A673 (cell line): ENCODE measurements around the gene SIX1. TPM values are rescaled to one million over a fixed set of nuclear protein-coding genes. Genes with fewer than 3 reads are reported as not detected.

Experiments
- BruUV-seq: library from RNA; stranded (reverse); fragments of 400-500 nt; replicated peaks from 2 replicates; lab custom pipeline; 2021; lab: Mats Ljungman, UMichigan
- CTCF ChIA-PET: fragments of 300-600 bp; sonication (Branson Sonifier 250); formaldehyde crosslinking; loops from one replicate; lab custom pipeline; 2022; ENCODE audit warnings: antibody characterized with exemption; lab: Charles Lee
- POLR2A ChIA-PET: fragments of 300-600 bp; sonication (Branson Sonifier 250); formaldehyde crosslinking; loops from one replicate; lab custom pipeline; 2022; ENCODE audit warnings: antibody characterized with exemption; ENCODE audit not compliant: low non-redundant PET; lab: Charles Lee
- DNase-seq: peaks from one replicate; pipeline ENCODE4 v3.0.0-alpha.2; 2015; ENCODE audit warnings: low spot score
- H3K27ac ChIP-seq: fragments of 200-600 bp; sonication (generic); 2 replicates; pipeline ENCODE4 v1.5.1; 2016; ENCODE audit warnings: mixed run types, low read depth, mild to moderate bottlenecking, mixed read lengths, antibody characterized with exemption, low read length; ENCODE audit not compliant: poor library complexity, severe bottlenecking
- H3K27me3 ChIP-seq: fragments of 200-600 bp; sonication (generic); replicated peaks from 2 replicates; pipeline ENCODE4 v1.6.1; 2017; ENCODE audit warnings: mixed run types, low read depth, mild to moderate bottlenecking, mixed read lengths, antibody characterized with exemption, low read length; ENCODE audit not compliant: insufficient read depth, poor library complexity
- H3K36me3 ChIP-seq: fragments of 200-600 bp; sonication (generic); 2 replicates; pipeline ENCODE4 v1.6.1; 2016; ENCODE audit warnings: mixed run types, mild to moderate bottlenecking, mixed read lengths, antibody characterized with exemption, low read length; ENCODE audit not compliant: insufficient read depth, poor library complexity, severe bottlenecking
- H3K4me1 ChIP-seq: fragments of 200-600 bp; sonication (generic); 2 replicates; pipeline ENCODE4 v1.6.1; 2017; ENCODE audit warnings: mixed run types, mild to moderate bottlenecking, mixed read lengths, antibody characterized with exemption, low read length; ENCODE audit not compliant: insufficient read depth, poor library complexity, severe bottlenecking
- H3K4me3 ChIP-seq: fragments of 200-600 bp; sonication (generic); 2 replicates; pipeline ENCODE4 v1.5.1; 2016; ENCODE audit warnings: low read depth, mixed run types, mild to moderate bottlenecking, mixed read lengths, low read length; ENCODE audit not compliant: poor library complexity, severe bottlenecking
- H3K9me3 ChIP-seq: fragments of 200-600 bp; sonication (generic); 2 replicates; pipeline ENCODE4 v1.6.1; 2016; ENCODE audit warnings: mixed run types, low read depth, mild to moderate bottlenecking, mixed read lengths, antibody characterized with exemption, low read length; ENCODE audit not compliant: poor library complexity, severe bottlenecking
- CTCF ChIP-seq: fragments of 300-800, 200-600 bp; sonication (generic); conservative IDR thresholded peaks from 2 replicates; pipeline ENCODE4 v1.5.1; 2017; ENCODE audit warnings: low read depth, mild to moderate bottlenecking, antibody characterized with exemption, low read length, moderate library complexity, mixed read lengths
- EZH2 ChIP-seq: fragments of 200-600 bp; sonication (generic); IDR thresholded peaks from 2 replicates; pipeline ENCODE4 v1.6.1; 2017; ENCODE audit warnings: borderline replicate concordance, low read depth, mild to moderate bottlenecking, mixed read lengths, antibody characterized with exemption, low read length; ENCODE audit not compliant: poor library complexity, severe bottlenecking
- intact Hi-C: fragments of 100-400 bp; cut with micrococcal nuclease; formaldehyde crosslinking; loops from one replicate; pipeline ENCODE4 v1.10.0; 2022; ENCODE audit not compliant: unreplicated experiment
- total RNA-seq: library from RNA; stranded (reverse); gene quantifications from 2 replicates; pipeline ENCODE4 v1.2.3, GENCODE V29; 2021

The SIX1 gene
- total RNA-seq, 1 experiment from 2014 or later: 24.0 TPM

GRCh38 chr14:60648249-60648933, 886 bp downstream of the SIX1 start:
- POLR2A ChIA-PET: no interaction called here
- H3K27ac ChIP-seq: peak overlapping the region; percentile 78

GRCh38 chr14:60647837-60648248, 1.4 kb downstream of the SIX1 start:
- Histone ChIP-seq H3K27me3 (no peaks in the 10 kb centered on the region), H3K27ac (peak overlapping the region; percentile 78), H3K36me3 (peaks cover 14% of the 10 kb centered on the region), H3K4me1 (peaks cover 34% of the 10 kb centered on the region), H3K4me3 (peak overlapping the region; percentile 78), H3K9me3 (no peaks in the 10 kb centered on the region)
- no TSS peak for BruUV-seq
- TF ChIP-seq EZH2 (no peak), CTCF (no peak)
- DNase-seq: no peak
- POLR2A ChIA-PET: no interaction called here
- intact Hi-C loops: loop anchor here (2.0 kb wide), 3 partner anchors 75 to 381 kb away; partner anchors contain the start of genes SLC38A6 and TRMT5
- CTCF ChIA-PET: no interaction called here

More at GRCh38 chr14:60648249-60648933, 886 bp downstream of the SIX1 start:
- no TSS peak for BruUV-seq
- Histone ChIP-seq H3K36me3 (peaks cover 12% of the 10 kb centered on the region), H3K9me3 (no peaks in the 10 kb centered on the region), H3K4me1 (peaks cover 29% of the 10 kb centered on the region), H3K27me3 (no peaks in the 10 kb centered on the region), H3K4me3 (peak overlapping the region; percentile 78)
- intact Hi-C loops: loop anchor here (2.0 kb wide), 2 partner anchors 74 to 380 kb away; no protein-coding TSS in a partner anchor
- CTCF ChIA-PET: no interaction called here
- TF ChIP-seq CTCF (0 out of 2 replicates have a peak, but pooled peaks have one; percentile 15), EZH2 (no peak)
- peak; percentile 42 for DNase-seq

- peak overlapping the region; percentile 78 for H3K27ac ChIP-seq
Measured at GRCh38 chr14:60647081-60647836, 2.0 kb downstream of the SIX1 start.

More at GRCh38 chr14:60647081-60647836, 2.0 kb downstream of the SIX1 start:
- POLR2A ChIA-PET: no interaction called here
- Histone ChIP-seq H3K9me3 (no peaks in the 10 kb centered on the region), H3K4me1 (peaks cover 34% of the 10 kb centered on the region), H3K27me3 (no peaks in the 10 kb centered on the region), H3K36me3 (peaks cover 20% of the 10 kb centered on the region), H3K4me3 (peak overlapping the region; percentile 78)
- peak; percentile 82 for DNase-seq
- intact Hi-C loops: loop anchor here (2.0 kb wide), 1 partner anchor 334 kb away; the partner anchor contains the start of genes SLC38A6 and TRMT5
- TF ChIP-seq CTCF: no peak
- no peak for TF ChIP-seq EZH2
- CTCF ChIA-PET: interaction anchor here (0.7 kb wide), 1 partner anchor 22 kb away, joined by 13 read pairs; no protein-coding TSS in a partner anchor
- no TSS peak for BruUV-seq
